Measurements from ENCODE around the gene SH3BP5.

The SH3BP5 gene

GRCh38 chr3:15272426-15273196 lies 59.8 kb downstream of the SH3BP5 start:
- DNase-seq, result no peak

GRCh38 chr3:15271785-15272381 lies 60.5 kb downstream of the SH3BP5 start:
- DNase-seq, result no peak

DNA sequence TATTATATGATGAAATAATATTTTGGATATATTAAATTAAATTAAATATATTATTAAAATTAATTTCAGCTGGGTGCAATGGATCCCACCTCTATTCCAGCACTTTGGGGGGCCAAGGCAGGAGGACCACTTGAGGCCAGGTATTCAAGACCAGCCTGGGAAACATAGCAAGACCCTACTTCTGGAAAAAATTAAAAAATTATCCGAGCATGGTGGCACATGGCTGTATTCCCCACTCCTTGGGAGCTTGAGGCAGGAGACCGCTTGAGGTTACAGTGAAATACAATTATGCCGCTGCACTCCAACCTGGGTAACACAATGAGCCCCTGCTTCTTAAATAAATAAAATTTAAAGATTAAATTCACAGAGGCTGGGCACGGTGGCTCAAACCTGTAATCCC lies 61.4 kb downstream of the SH3BP5 start:
- no peak for DNase-seq

DNA sequence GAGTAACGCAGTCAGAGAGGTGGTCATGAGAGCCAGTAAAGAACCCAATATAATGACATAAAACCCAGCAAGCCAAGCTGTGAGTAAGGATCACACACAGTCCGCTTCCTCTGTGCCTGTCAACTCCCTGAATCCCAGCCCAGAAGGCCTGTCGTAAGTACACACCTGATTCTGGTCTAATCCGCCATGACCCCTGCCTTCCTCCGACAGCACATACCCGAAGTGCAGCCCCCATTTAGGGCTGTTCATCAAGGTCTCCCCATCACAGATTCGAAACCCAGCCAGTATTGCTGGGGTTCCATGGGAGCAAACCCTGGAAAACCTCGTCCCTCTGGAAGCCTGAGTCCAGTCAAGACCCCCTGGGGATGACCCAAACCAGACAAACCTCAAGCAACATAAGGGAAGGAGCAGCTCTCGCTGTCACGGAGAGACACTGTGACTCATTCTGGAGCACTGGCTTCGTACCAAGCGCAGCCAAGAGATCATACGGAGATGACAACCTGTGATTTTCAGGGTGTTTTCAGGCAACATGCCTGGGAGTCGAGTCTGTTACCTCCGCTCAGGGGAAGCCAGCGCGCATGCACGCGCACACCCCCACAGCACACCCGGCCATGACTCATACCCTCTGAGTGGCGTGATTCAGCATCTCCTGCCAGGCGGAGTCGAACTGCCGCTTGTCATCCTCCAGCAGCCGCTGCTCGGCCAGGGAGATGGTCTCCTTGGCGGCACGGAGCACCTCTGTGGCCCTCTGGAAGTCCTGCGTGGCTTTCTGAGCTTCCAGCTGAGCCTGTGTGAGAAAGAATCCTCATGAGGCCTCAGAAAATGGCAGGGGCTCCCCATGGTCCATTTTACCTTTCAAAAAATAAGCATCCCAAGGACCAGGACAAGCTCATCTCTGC lies 63.0 kb downstream of the SH3BP5 start:
- peak; percentile 98 for DNase-seq

DNA sequence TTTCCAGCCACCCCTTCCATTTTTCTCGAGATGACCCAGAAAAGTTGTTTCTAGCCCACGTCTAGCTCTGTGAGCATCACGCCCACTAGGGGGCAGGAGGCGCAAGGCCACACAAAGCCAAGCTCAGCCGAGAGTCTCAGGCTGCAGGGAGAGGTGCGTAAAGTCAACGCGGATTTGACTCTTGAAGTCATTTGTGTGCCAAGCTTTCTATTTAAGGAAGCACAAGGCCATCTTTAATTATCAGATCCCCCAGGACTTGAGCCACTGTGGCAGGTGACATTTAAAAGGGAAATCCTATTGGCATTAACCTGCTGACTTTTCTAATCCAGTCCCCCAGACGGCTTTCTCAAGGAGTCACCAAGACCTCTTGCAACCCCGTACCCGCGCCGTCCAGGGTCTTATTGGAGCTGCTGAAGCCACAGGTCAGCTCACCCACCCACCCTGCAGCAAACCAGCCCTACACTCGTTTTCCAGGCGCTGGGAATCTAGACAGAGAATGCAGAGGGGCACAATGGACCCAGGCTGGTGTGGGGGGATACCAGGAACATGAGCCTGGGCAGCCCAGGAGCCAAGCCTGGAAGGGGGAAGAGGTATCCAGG lies 64.3 kb downstream of the SH3BP5 start:
- DNase-seq, result peak; percentile 83

DNA sequence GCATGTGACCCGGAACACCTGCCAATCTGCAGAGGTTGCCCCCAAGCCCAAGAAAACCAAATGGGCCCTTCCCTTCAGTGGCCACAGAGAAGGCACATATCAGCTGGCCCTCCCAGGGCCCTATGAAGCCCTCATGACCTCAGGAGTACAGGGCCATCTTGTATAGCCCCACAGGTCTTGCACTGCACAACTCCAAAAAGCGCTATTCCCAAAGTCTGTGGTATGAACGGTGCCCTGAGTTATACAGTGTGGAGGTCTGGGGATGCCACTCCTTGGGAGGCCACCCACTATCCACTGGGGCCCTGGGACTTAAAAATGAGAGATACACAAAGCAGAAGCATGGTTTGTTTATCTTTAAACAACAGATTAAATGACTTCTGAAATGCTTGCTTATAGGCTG lies 64.9 kb downstream of the SH3BP5 start:
- DNase-seq, result no peak

- no peak for DNase-seq
These were observed 65.6 kb downstream of the SH3BP5 start for GRCh38 chr3:15266510-15267376.

- no peak for DNase-seq
These were observed 66.5 kb downstream of the SH3BP5 start for GRCh38 chr3:15265655-15266509.

GRCh38 chr3:15264486-15264885 lies 67.9 kb downstream of the SH3BP5 start:
- DNase-seq, result no peak

DNA sequence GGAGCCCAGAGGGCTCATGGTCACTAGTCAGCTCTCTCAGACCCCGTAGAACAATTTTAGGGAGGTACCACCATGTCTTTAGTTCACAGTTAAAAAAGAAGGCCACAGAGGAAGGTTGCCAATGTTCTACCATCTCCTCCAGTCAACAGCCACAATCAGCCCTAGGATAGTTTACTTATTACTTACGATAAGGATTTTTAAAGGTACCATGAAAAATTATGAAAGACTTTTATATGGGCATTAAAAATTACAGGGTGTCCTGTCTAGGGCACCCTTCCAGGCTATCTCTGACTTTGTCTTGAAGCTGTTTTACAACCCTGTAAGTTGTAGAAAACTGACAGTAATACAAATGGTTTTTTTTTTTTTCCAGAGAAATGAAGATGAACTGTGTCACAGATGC lies 68.5 kb downstream of the SH3BP5 start:
- DNase-seq, result no peak

DNA sequence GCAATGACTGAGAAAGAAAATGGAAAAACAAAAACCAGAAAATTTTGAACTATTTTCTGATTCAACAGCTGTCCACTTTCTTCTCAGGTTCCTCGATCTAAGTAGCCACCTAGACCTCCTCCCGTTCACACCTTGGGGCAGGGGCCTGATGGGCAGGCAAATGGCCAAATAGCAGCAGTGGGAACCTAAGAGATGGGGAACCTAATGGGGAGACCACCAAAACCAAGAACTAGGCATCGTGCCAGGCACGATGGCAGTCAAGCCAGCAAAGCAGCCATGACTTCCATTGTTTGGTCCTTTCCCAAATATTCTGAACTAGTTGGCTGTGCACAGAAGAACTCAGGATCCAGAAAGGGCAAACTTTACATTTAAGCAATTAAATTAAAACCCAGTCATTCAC lies 69.3 kb downstream of the SH3BP5 start:
- DNase-seq, result no peak

DNA sequence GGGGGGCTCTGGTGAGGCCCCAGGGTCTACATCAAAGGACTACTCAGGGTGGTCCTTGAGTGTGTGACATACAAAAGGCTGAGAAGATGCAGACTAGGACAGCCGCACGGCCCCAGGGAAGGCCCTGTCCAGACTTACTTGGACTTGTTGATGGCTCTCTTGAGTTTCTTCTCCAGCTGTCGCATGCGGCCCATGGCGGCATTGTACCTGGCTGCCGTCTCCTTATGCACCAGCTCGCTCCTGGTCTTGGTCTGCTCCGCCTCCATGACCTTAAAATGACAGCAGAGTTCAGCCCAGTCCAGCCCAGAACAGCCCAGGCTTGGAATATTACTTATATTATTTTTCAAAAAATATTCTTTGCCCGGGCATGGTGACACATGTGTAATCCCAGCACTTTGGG lies 70.4 kb downstream of the SH3BP5 start:
- DNase-seq, result no peak

- DNase-seq, result no peak
These were observed 71.1 kb downstream of the SH3BP5 start for GRCh38 chr3:15261274-15261673.

DNA sequence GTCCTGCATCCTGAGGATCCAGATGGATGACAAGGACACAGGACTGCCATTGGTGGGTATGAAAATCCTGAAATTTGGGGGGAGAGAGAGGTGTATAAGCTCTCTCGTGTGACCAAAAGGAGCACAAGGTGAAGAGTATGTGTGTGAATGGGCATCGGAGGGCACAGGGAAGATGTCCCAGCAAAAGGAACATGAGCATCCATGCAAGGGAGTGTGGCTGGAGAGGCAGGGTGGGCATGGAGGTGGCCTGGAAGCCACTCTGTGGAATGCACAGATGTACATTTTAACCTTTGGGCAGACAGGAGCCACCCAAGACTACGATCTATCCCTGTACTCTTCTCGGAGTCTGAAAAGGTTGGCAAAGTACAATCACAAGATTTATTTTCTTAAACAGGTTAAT lies 71.9 kb downstream of the SH3BP5 start:
- no peak for DNase-seq

GRCh38 chr3:15258720-15259119 lies 73.7 kb downstream of the SH3BP5 start:
- no peak for DNase-seq

GRCh38 chr3:15256861-15257341 lies 75.5 kb downstream of the SH3BP5 start:
- no peak for DNase-seq

DNA sequence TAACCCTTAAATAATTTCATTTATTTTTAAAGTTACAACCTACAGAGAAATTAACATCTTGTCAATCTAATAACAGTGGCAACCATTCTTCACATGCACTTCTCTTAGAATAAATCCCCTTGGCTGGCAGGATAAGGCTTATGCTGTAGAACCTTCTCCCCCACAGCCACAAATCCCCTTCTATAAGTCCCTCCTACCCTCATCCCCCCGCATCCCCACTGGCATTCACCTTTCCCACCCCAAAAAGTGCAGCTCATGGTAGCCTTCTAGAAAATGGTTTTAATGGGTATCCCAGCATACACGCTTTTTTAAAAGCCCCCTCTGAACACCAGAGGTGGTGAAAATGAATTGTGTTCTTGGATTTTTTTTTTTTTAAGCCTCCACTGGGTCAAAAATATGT lies 77.2 kb downstream of the SH3BP5 start:
- DNase-seq, result no peak

DNA sequence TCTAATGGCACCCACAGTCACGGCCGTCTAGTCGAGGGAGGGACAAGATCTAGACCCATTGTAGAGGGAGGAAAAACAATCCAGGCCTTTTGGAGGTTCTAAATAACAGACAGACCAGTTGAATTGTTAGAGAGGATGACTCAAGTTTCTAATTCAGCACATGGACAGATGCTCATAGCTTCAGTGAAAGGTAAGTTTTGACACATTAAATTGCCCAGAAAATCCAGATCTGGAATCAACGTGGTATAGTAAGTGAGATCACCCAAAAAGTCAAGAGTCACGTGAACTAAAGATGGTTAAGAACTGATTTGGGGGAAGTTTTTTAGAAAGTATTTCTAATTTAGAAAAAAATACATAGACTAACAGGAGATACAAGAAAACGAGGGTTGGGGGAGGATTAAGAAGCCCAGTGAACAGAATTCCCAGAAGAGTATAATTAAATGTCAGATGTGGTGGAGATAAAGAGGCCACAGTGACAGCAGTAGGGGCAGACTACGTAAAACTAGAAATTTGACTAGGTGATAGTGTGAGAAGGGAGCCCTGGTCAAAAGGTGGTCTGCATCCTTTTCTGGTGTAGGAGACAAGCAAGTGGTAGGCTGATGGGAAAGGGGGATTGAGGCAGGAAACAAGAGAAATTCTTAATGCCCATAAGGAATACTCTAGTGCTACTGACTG lies 79.2 kb downstream of the SH3BP5 start:
- DNase-seq, result no peak

DNA sequence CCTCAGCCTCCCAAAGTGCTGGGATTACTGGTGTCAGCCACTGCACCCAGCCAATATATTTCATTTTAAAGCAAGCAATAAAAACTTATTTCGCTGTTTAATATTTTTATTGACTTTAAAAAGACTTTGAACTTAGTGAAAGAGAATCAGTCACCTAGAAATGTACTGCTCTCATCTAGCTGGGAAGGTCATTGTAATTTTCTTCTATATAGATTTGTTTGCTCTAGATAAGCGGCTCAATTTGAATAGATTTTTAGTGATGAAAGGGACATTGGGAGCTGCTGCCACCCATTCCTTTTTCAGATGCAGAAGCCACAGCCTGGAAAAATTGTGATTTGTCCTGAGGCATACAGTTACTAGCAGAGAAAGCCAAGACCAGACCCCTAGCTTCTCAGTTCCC lies 86.2 kb downstream of the SH3BP5 start:
- DNase-seq, result no peak

- no peak for DNase-seq
These were observed 88.4 kb downstream of the SH3BP5 start for GRCh38 chr3:15243822-15244482.

Data from fibroblast of skin of right biceps (primary cell).